GM19455 (cell line): ENCODE results near the gene C17orf107.
A peak's percentile ranks its signal among the peaks of the same experiment; 100 is the strongest.

ENCODE experiments used
- ATAC-seq: cut with Tn5 transposase; IDR thresholded peaks from one replicate; pipeline ENCODE4 v1.9.1; 2021; ENCODE audit not compliant: unreplicated experiment

The C17orf107 gene

DNA sequence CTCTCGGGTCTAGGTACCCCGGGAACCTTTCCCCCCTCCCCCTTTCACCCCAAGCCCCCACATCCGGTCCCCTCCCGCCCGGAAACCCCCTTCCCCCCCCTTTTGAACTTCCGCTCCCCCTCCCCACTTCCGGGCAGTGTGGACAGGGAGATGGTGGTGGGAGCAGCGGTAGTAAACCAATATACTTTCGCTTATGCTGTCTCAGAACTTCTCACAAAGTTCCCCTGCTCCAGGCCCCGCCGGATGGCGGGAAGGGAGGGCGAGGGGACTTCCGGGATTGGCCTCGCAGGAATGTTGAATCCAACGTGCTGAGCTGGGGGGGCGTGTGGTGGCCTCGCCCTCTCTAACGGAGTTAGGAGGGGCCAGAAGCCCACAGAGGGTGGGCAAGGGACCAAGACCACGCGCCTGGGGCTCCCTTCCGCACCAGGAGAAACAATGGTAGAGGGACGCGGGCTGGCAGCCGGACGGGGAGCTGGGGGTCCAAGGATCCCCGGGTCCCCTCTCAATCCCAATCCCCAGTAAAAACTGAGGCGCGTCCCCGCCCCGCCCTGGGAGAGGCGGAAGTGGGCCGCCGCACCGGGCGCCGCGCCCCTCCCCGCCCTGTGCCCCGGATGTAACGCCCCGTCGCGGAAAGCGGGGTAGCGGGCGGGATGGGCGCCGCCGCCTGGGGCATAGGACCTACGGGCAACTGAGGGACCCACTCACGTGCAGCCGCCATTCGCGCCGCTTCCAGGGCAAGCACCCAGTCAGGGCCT is 48.3 kb downstream of the C17orf107 start:
- ATAC-seq: peak; percentile 9

DNA sequence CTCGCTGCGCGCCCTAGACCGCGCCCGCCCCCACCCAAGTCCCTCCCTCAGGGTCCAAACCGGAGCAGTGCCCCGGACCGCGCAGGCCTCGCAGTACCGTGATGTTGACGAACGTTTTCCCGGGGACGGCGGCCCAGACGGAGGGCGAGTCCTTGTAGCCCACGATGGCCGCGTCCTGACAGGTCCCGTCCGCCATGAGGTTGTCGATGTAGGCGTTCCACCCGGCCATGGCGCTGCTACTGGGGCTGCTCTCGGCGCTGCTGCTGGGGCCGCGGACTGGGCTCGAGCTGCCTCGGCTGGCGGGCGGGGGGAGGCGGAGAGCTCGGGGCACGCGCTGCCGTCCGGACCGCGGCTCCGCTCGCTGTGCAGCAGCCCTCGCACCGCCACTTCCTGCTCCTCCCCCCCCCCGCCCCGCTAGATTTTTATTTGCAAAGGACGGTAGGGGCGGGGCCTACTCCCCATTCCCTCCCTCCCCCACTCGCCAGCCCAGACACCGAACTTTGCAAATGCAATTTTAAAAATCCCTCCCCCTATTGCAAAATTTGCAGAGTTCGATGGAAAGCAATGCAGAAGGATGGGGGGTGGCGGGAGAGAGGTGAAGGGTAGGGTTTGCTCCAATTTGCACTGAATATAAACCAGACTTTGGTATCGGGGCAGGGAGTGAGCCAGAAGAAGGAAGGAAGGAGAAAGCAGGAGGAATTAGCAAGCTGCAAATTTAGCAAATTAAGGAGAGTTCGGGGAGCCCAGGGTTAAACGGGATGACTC is 49.0 kb downstream of the C17orf107 start, which contains the start of gene PFN1:
Gene PFN1, minus strand, starts transcription at position 365 of the 765 bp plus-strand sequence. Its CDS starts 136 bp downstream, at position 229.
- ATAC-seq: peak; percentile 18

DNA sequence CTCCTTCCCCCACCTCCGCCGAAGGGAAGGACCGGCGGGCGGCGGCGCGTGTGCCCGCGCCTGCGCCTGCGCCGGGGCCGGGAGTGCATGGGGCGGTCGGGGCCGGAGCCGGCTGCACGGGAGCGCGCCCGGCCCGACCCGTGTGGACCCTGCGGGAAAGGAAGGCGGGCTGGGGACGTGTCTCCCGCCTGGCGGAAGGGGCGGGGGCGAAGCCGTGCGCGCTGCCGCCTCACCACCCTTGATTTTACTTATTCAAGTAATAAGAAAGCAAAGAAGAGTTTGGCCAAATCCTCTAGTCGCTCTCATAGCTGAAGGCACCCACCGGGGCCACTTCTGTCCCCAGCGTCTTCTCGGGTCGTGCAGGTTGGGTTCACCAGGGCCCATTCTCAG is 49.6 kb downstream of the C17orf107 start:
- ATAC-seq: peak; percentile 27

DNA sequence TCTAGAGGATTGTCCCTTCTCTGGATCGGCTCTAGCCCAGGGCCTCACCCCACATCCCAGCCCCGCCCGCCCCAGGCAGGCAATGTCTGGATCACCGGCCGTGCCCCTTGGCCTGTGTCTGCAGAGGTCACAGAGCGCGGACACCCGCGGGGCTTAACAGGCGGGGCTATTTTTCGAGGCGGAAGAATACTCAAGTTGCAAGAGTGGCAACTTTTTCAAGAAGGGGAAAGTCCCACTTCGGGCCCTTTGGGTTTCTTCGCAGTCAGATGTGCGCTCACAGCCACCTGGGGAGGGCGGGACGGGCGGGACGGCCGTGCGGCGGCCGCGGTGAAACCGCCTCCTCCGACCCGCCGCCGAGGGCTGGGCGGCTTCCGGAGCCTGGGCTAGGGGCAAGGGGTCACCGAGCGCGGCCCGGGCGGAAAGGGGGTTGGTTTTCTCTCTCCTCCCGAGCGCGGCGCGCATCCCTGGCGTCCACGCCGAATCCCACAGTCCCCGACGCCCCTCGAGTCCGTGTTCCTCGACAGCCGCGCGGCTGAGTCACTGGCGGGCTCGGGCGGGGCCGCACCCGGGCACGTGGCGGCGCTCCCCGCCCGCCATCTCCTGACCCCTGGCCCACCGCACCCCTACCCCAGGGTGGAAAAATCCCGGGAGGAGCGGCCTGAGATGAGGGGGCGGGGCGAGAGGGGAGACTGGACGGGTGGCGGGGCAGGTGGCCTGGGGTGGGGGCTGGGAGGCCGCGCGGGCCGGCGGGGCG is 50.2 kb downstream of the C17orf107 start:
- peak; percentile 32 for ATAC-seq

DNA sequence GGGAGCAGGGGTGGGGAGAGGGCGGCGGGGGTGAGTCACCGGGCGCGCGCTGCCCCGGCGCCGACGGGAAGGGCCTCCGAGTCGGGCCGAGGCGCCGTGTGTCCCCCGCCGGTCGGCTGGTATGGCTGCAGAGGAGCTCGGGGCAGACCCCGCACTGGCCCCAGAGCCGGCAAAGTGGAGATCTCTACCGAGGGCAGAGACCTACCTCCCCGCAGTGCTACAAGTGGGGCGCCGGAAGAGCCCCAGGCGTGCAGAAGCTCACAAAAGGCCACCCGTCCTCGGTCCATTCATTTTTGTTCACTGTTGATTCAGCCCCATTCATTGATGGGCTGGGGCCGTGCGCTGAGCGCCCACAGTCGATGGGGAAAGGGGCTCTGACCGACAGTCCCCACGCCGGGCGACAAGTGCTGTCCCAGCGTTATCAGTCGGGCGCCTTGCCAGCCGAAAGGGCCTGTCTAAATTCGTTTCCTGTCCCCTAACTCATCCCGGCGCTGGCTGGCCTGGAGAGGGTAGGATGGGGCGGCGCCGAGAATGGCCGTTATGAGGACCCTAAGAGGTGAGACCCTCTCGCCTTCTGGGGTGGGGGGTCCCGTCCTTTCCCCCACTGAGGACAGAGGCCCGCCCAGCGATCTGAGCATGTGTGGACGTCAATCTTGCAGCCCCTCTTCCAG is 50.9 kb downstream of the C17orf107 start:
- no peak for ATAC-seq

DNA sequence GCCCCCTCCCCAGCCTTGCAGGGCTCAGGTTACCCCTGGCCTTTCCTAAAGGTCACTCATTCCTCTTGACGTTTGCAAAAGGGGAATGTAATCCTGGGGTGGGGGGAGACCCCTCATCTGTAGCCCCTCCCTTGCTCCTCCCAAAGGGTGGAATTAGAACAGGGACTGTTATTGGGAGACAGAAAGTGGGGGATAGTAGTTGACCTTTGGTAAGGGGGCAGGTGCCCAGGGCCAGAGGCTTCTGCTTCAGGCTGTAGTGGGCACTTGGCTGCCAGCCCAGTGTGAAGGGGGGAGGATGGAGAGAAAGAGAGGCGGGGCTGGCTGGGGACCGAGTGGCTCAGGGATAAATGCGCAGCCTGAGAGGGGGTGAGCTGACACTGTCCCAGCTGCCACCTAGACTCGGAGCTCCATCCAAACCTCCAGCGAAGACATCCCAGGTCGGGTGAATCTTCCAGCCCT is 51.4 kb downstream of the C17orf107 start, which contains the start of gene ENO3:
Gene ENO3, plus strand, starts transcription at position 374 of the 459 bp plus-strand sequence. CDS start 711 bp downstream, outside the sequence.
- no peak for ATAC-seq

DNA sequence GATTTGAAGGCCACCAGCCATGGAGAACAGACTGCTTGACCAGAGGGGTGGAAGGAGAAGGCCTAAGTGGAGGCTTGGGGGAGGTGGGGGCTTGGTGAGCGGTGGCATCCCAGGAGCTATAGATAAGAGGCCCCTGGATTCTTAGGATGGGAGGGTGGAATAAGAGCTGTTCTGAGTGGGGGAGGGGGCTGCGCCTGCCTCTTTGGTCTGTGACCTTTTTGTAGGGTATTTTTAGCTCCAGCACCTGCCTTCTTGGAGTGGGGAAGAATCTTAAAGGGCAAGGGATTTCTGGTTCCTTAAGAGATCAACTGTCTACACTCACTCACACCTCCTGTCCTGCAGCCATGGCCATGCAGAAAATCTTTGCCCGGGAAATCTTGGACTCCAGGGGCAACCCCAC is 52.1 kb downstream of the C17orf107 start:
- no peak for ATAC-seq
